ENCODE results near the gene ZPBP.

DNA sequence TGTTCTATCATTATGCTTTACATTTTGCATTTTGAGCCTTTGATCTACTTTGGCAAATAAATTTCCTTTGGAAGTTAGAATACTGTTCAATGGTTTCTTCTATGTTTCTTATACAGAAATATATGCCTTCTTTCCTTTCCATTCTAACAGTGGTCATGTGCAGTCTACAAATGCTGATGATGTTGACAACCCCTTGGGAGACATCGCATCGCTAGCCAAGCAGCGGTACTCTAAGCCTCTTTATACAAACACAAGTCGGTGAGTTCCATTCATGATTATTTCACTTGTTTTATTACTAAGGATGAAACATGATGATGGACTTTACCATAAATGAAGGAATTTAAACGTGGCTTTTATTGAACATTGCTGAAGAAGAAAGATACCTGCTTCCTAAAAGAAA is 48.1 kb upstream of the ZPBP start:
- TF ChIP-seq YY1 (IDR thresholded peaks at IDR 0.05; ENCODE audit: low read depth), result no peak
- TF ChIP-seq FOXM1 (IDR thresholded peaks at IDR 0.05; ENCODE audit: borderline replicate concordance, low read depth), result no peak
- TF ChIP-seq TAF1 (IDR thresholded peaks at IDR 0.05; ENCODE audit: low read depth), result no peak
- TF ChIP-seq, protein P1, sequence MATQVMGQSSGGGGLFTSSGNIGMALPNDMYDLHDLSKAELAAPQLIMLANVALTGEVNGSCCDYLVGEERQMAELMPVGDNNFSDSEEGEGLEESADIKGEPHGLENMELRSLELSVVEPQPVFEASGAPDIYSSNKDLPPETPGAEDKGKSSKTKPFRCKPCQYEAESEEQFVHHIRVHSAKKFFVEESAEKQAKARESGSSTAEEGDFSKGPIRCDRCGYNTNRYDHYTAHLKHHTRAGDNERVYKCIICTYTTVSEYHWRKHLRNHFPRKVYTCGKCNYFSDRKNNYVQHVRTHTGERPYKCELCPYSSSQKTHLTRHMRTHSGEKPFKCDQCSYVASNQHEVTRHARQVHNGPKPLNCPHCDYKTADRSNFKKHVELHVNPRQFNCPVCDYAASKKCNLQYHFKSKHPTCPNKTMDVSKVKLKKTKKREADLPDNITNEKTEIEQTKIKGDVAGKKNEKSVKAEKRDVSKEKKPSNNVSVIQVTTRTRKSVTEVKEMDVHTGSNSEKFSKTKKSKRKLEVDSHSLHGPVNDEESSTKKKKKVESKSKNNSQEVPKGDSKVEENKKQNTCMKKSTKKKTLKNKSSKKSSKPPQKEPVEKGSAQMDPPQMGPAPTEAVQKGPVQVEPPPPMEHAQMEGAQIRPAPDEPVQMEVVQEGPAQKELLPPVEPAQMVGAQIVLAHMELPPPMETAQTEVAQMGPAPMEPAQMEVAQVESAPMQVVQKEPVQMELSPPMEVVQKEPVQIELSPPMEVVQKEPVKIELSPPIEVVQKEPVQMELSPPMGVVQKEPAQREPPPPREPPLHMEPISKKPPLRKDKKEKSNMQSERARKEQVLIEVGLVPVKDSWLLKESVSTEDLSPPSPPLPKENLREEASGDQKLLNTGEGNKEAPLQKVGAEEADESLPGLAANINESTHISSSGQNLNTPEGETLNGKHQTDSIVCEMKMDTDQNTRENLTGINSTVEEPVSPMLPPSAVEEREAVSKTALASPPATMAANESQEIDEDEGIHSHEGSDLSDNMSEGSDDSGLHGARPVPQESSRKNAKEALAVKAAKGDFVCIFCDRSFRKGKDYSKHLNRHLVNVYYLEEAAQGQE (IDR thresholded peaks at IDR 0.05; ENCODE audit: low read depth), result no peak
- TF ChIP-seq TEAD4 (IDR thresholded peaks at IDR 0.05), result no peak

Data from Ishikawa (cell line).